Measurements from ENCODE around the gene RPS19BP1. TPM values are rescaled to one million over a fixed set of nuclear protein-coding genes. Genes with fewer than 3 reads are reported as not detected.

Gene RPS19BP1
- total and polyA plus RNA-seq, 8 donors: 36.9 to 684 (median 155) TPM

DNA sequence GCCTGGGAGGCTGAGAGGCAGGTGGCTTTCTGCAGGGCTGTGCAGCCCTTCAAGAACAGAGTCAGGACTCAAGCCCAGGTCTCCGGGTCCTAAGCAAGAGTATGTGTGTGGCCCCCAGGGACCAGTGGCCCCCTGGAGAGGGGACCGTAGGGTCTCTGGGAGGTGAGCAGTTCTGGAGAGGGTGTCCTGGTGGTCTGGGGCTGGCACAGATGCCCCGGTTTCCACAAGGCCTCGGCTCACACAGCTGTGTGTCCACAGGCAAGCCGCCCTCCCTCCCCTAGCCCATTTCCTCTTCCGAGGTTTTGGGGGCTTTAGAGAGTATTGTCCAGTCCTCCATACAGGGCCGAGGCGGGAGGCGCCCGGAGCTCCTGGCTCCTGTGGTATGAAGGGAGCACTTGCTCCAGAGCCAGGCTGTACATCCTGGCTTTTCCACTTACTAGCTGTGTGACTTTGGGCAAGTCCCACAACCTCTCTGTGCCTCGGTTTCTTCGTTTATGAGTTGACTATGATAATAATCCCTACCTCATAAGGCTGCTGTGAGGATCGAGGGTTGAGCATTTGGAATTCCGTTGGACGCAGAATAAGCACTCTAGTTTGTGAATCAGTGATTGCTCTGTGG lies 3.4 kb upstream of the RPS19BP1 start:
- DNase-seq: peak in 1 of 2 donors; percentile 18
- peaks cover 0 to 4% (median 1%) of the 10 kb centered on the region in 4 donors for H3K36me3 ChIP-seq
- no peak overlapping the region for H3K27ac ChIP-seq
- H3K4me3 ChIP-seq: no peak overlapping the region
- TF ChIP-seq EP300 (IDR thresholded peaks at IDR 0.05) (no peak), POLR2A (IDR thresholded peaks at IDR 0.05) (no peak), POLR2AphosphoS5 (IDR thresholded peaks at IDR 0.05) (no peak)
- TF ChIP-seq, protein P1, sequence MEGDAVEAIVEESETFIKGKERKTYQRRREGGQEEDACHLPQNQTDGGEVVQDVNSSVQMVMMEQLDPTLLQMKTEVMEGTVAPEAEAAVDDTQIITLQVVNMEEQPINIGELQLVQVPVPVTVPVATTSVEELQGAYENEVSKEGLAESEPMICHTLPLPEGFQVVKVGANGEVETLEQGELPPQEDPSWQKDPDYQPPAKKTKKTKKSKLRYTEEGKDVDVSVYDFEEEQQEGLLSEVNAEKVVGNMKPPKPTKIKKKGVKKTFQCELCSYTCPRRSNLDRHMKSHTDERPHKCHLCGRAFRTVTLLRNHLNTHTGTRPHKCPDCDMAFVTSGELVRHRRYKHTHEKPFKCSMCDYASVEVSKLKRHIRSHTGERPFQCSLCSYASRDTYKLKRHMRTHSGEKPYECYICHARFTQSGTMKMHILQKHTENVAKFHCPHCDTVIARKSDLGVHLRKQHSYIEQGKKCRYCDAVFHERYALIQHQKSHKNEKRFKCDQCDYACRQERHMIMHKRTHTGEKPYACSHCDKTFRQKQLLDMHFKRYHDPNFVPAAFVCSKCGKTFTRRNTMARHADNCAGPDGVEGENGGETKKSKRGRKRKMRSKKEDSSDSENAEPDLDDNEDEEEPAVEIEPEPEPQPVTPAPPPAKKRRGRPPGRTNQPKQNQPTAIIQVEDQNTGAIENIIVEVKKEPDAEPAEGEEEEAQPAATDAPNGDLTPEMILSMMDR (IDR thresholded peaks at IDR 0.05): no peak
- intact Hi-C loops (cut with DNase I; ENCODE audit: low total_unique reads): loop anchor here (5.0 kb wide), 1 partner anchor 491 kb away; no protein-coding TSS in a partner anchor
- no peaks in the 10 kb centered on the region for H3K9me3 ChIP-seq
- H3K4me1 ChIP-seq: peaks cover 17 to 28% (median 27%) of the 10 kb centered on the region in 4 donors
- no peaks in the 10 kb centered on the region for H3K27me3 ChIP-seq
- WGBS, 5 donors: 86 to 90% (median 87%) methylated on average over 11 to 15 of the region's 15 CpGs

DNA sequence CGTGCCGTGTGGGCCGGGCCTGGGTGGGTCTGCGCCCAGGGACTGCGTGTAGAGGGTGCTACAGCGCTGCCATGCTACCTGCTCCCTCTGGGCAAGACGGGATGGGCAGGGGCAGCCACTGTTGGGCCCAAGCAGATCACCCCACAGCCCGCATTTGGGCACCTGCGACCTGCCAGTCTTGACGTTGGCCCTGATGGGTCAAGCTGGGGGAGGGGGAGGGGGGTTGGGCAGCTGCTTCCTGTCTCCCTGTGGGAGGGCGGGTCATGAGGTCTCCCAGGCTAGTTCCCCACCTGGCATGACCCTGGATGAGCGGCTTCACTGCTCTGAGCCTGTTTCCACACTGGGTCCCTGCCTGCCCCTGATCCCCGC lies 2.8 kb upstream of the RPS19BP1 start:
- H3K27ac ChIP-seq: no peak overlapping the region
- DNase-seq: peak in 1 of 2 donors; percentile 37
- H3K4me3 ChIP-seq: no peak overlapping the region
- intact Hi-C loops (cut with DNase I; ENCODE audit: low total_unique reads): loop anchor here (5.0 kb wide), 1 partner anchor 492 kb away; no protein-coding TSS in a partner anchor
- WGBS, 5 donors: 38 to 65% (median 52%) methylated on average over 5 to 13 of the region's 13 CpGs
- no peaks in the 10 kb centered on the region for H3K27me3 ChIP-seq
- H3K36me3 ChIP-seq: peaks cover 0 to 8% (median 4%) of the 10 kb centered on the region in 4 donors
- no peaks in the 10 kb centered on the region for H3K9me3 ChIP-seq
- TF ChIP-seq, protein P1 (IDR thresholded peaks at IDR 0.05): no peak
- TF ChIP-seq POLR2A (IDR thresholded peaks at IDR 0.05): no peak
- TF ChIP-seq POLR2AphosphoS5 (IDR thresholded peaks at IDR 0.05): no peak
- no peak for TF ChIP-seq EP300 (IDR thresholded peaks at IDR 0.05)
- H3K4me1 ChIP-seq: peaks cover 23 to 34% (median 33%) of the 10 kb centered on the region in 4 donors

GRCh38 chr22:39534591-39535356 lies 2.2 kb upstream of the RPS19BP1 start:
- no peaks in the 10 kb centered on the region for H3K9me3 ChIP-seq
- H3K36me3 ChIP-seq: peaks cover 4 to 14% (median 10%) of the 10 kb centered on the region in 4 donors
- intact Hi-C loops (cut with DNase I; ENCODE audit: low total_unique reads): loop anchor here (5.0 kb wide), 1 partner anchor 493 kb away; no protein-coding TSS in a partner anchor
- DNase-seq: peak; percentile 91 to 94
- H3K4me1 ChIP-seq: peaks cover 28 to 40% (median 39%) of the 10 kb centered on the region in 4 donors
- peak overlapping the region in 2 of 5 donors; percentile 32 to 39 for H3K27ac ChIP-seq
- no peaks in the 10 kb centered on the region for H3K27me3 ChIP-seq
- TF ChIP-seq EP300 (IDR thresholded peaks at IDR 0.05) (no peak), POLR2A (IDR thresholded peaks at IDR 0.05) (no peak), POLR2AphosphoS5 (IDR thresholded peaks at IDR 0.05) (peak in 1 of 3 donors; percentile 32)
- TF ChIP-seq, protein P1 (IDR thresholded peaks at IDR 0.05): peak in 5 of 7 experiments; percentile 88 to 96 (median 89)
- 5 to 15% (median 6%) methylated on average over 15 to 41 of the region's 41 CpGs for WGBS, 5 donors
- peak overlapping the region in 3 of 4 donors; percentile 12 to 34 (median 12) for H3K4me3 ChIP-seq

GRCh38 chr22:39534092-39534506 lies 1.6 kb upstream of the RPS19BP1 start:
- peak in 1 of 2 donors; percentile 39 for DNase-seq
- WGBS, 5 donors: 77 to 81% (median 80%) methylated on average over 12 of the region's 12 CpGs
- intact Hi-C loops (cut with DNase I; ENCODE audit: low total_unique reads): no loop called here
- Histone ChIP-seq H3K36me3 (peaks cover 5 to 20% (median 15%) of the 10 kb centered on the region in 4 donors), H3K27me3 (no peaks in the 10 kb centered on the region), H3K27ac (peak overlapping the region in 2 of 5 donors; percentile 32 to 39), H3K4me3 (no peak overlapping the region), H3K9me3 (no peaks in the 10 kb centered on the region), H3K4me1 (peaks cover 35 to 47% (median 45%) of the 10 kb centered on the region in 4 donors)
- TF ChIP-seq, protein P1 (IDR thresholded peaks at IDR 0.05): no peak
- TF ChIP-seq POLR2A (IDR thresholded peaks at IDR 0.05): no peak
